Keratinocyte (primary cell): ENCODE results near the gene BCAS3. TPM values are rescaled to one million over a fixed set of nuclear protein-coding genes. Genes with fewer than 3 reads are reported as not detected.

Experiments used
- DNase-seq: peaks from one replicate; pipeline ENCODE4 v3.0.0-alpha.2; 2011; ENCODE audit warnings: low read depth, missing footprints, low spot score
- FAIRE-seq: peaks from 2 replicates; lab custom pipeline; 2011; peaks lifted over from hg19 to GRCh38; lab: Jason Lieb, UNC
- H2AFZ ChIP-seq: 2 replicates; pipeline ENCODE4 v1.6.0; 2012; ENCODE audit warnings: low read length, control low read depth, inconsistent platforms; ENCODE audit not compliant: control insufficient read depth
- H3K27ac ChIP-seq: 2 replicates; pipeline ENCODE4 v1.5.1; 2011; ENCODE audit warnings: low read length; ENCODE audit not compliant: control insufficient read depth, insufficient read depth
- H3K27me3 ChIP-seq: 3 replicates; pipeline ENCODE4 v1.6.0; 2011; ENCODE audit warnings: low read length; ENCODE audit not compliant: control insufficient read depth, insufficient read depth; ENCODE audit errors: extremely low read depth
- H3K36me3 ChIP-seq, 2 experiments: 2 replicates in 1 of 2; 3 replicates in 1 of 2; pipeline ENCODE4 v1.5.1; 2011; ENCODE audit warnings: low read length in 2 of 2, mild to moderate bottlenecking in 1 of 2; ENCODE audit not compliant: control insufficient read depth in 2 of 2, insufficient read depth in 2 of 2; ENCODE audit errors: extremely low read depth in 1 of 2
- H3K4me1 ChIP-seq: 3 replicates; pipeline ENCODE4 v1.5.1; 2011; ENCODE audit warnings: low read length; ENCODE audit not compliant: control insufficient read depth, insufficient read depth; ENCODE audit errors: extremely low read depth
- H3K4me2 ChIP-seq: 3 replicates; pipeline ENCODE4 v1.6.0; 2011; ENCODE audit warnings: low read depth, low read length; ENCODE audit not compliant: control insufficient read depth, insufficient read depth; ENCODE audit errors: extremely low read depth
- H3K4me3 ChIP-seq, 3 experiments: fragments of 200-600 bp in 1 of 3; sonication (generic) in 1 of 3; 2 replicates in 2 of 3; 3 replicates in 1 of 3; pipeline ENCODE4 v1.5.1; 2011 to 2016; ENCODE audit warnings: low read length in 3 of 3, mild to moderate bottlenecking in 3 of 3, control low read depth in 2 of 3, inconsistent platforms in 1 of 3, low read depth in 1 of 3, mixed read lengths in 1 of 3, mixed run types in 1 of 3, moderate library complexity in 1 of 3; ENCODE audit not compliant: control insufficient read depth in 2 of 3, insufficient read depth in 2 of 3; ENCODE audit errors: extremely low read depth in 1 of 3
- H3K79me2 ChIP-seq: 2 replicates; pipeline ENCODE4 v1.6.0; 2012; ENCODE audit warnings: low read length; ENCODE audit not compliant: control insufficient read depth, insufficient read depth
- H3K9ac ChIP-seq: 3 replicates; pipeline ENCODE4 v1.6.0; 2011; ENCODE audit warnings: low read length; ENCODE audit not compliant: control insufficient read depth, insufficient read depth; ENCODE audit errors: extremely low read depth
- H3K9me1 ChIP-seq: 3 replicates; pipeline ENCODE4 v1.6.0; 2011; ENCODE audit warnings: low read length; ENCODE audit not compliant: control insufficient read depth, insufficient read depth; ENCODE audit errors: extremely low read depth
- H3K9me3 ChIP-seq: 2 replicates; pipeline ENCODE4 v1.5.1; 2012; ENCODE audit warnings: low read depth, low read length; ENCODE audit not compliant: control insufficient read depth
- H4K20me1 ChIP-seq: 3 replicates; pipeline ENCODE4 v1.6.0; 2011; ENCODE audit warnings: low read length; ENCODE audit not compliant: control insufficient read depth, insufficient read depth; ENCODE audit errors: extremely low read depth
- CTCF ChIP-seq, 3 experiments: IDR thresholded peaks in 1 of 3; conservative IDR thresholded peaks in 1 of 3; optimal IDR thresholded peaks in 1 of 3; 2 replicates in 2 of 3; 3 replicates in 1 of 3; pipeline versions ENCODE3 to v1.5.1; 2011; ENCODE audit warnings: low read length in 3 of 3, mild to moderate bottlenecking in 3 of 3, moderate library complexity in 2 of 3, control low read depth in 1 of 3, inconsistent platforms in 1 of 3; ENCODE audit not compliant: insufficient read depth in 2 of 3; ENCODE audit errors: extremely low read depth in 1 of 3
- EZH2 ChIP-seq: IDR thresholded peaks from one replicate; pipeline ENCODE4 v1.6.1; 2012; ENCODE audit warnings: inconsistent platforms, mild to moderate bottlenecking, low read length, moderate library complexity
- dilution Hi-C: fragments of 300-500 bp; cut with MboI; formaldehyde crosslinking; loops from one replicate; pipeline ENCODE4 v1.7.0; 2020; ENCODE audit warnings: low sequenced_read_pairs; ENCODE audit not compliant: extremely low pct_ligation_motif_present
- polyA plus RNA-seq, 5 experiments: library from polyadenylated mRNA; depleted of rRNA in 3 of 5; stranded (reverse) in 3 of 5; stranded (forward) in 1 of 5; unstranded in 1 of 5; fragments of >200 nt; gene quantifications; 1 replicate in 1 of 5; 2 replicates in 3 of 5; 3 replicates in 1 of 5; pipeline versions ENCODE4 v1.2.1 to v1.2.3, GENCODE V29; 2011 to 2012; ENCODE audit warnings: missing spikeins in 2 of 5, low read depth in 1 of 5, low replicate concordance in 1 of 5

Gene BCAS3
- polyA plus RNA-seq, 1 donor (not counting 4 experiments of a cell fraction or from before 2014, with no cell fraction given) = 11.8 TPM

- H3K4me3 ChIP-seq = no peak overlapping the region
- H3K9me1 ChIP-seq = no peaks in the 10 kb centered on the region
- H3K27me3 ChIP-seq = no peaks in the 10 kb centered on the region
- no peak for TF ChIP-seq CTCF (optimal IDR thresholded peaks at IDR 0.05 in 1 of 3, IDR thresholded peaks at IDR 0.05 in 1 of 3, conservative IDR thresholded peaks at IDR 0.05 in 1 of 3; ENCODE audit: extremely low read depth in 1 of 3, insufficient read depth in 2 of 3, low read length in 3 of 3)
- no peak for TF ChIP-seq EZH2
- H3K79me2 ChIP-seq = no peaks in the 10 kb centered on the region
- H2AFZ ChIP-seq = no peak overlapping the region
- no peak overlapping the region for H3K9ac ChIP-seq
- no peak overlapping the region for H3K27ac ChIP-seq
- no peak overlapping the region for H3K4me2 ChIP-seq
- FAIRE-seq = no peak
- H4K20me1 ChIP-seq = no peaks in the 10 kb centered on the region
- dilution Hi-C loops = no loop called here
- no peaks in the 10 kb centered on the region for H3K9me3 ChIP-seq
- H3K4me1 ChIP-seq = peaks cover 6% of the 10 kb centered on the region
- H3K36me3 ChIP-seq = no peaks in the 10 kb centered on the region
- DNase-seq = no peak
Measured at GRCh38 chr17:60899115-60899514, 221.5 kb downstream of the BCAS3 start.

- H3K9me3 ChIP-seq = no peaks in the 10 kb centered on the region
- no peak overlapping the region for H3K9ac ChIP-seq
- H3K4me3 ChIP-seq = no peak overlapping the region
- H3K4me1 ChIP-seq = peaks cover 6% of the 10 kb centered on the region
- TF ChIP-seq EZH2 (no peak), CTCF (optimal IDR thresholded peaks at IDR 0.05 in 1 of 3, IDR thresholded peaks at IDR 0.05 in 1 of 3, conservative IDR thresholded peaks at IDR 0.05 in 1 of 3; ENCODE audit: extremely low read depth in 1 of 3, insufficient read depth in 2 of 3, low read length in 3 of 3) (no peak)
- H4K20me1 ChIP-seq = no peaks in the 10 kb centered on the region
- no peak overlapping the region for H3K4me2 ChIP-seq
- dilution Hi-C loops = no loop called here
- no peak overlapping the region for H3K27ac ChIP-seq
- H2AFZ ChIP-seq = no peak overlapping the region
- no peaks in the 10 kb centered on the region for H3K27me3 ChIP-seq
- FAIRE-seq (no peak), DNase-seq (no peak)
- H3K9me1 ChIP-seq = no peaks in the 10 kb centered on the region
- no peaks in the 10 kb centered on the region for H3K79me2 ChIP-seq
- H3K36me3 ChIP-seq = no peaks in the 10 kb centered on the region
Measured at GRCh38 chr17:60900688-60901087, 223.0 kb downstream of the BCAS3 start.
